ENCODE measurements around the gene TMEM208. TPM values are rescaled to one million over a fixed set of nuclear protein-coding genes. Genes with fewer than 3 reads are reported as not detected.

Gene TMEM208
- total and polyA plus RNA-seq, 2 of the 13 experiments (the other 11 are each of a cell fraction or from before 2014, with no cell fraction given) = 58.8 to 72.9 TPM

- TF ChIP-seq, protein P1, sequence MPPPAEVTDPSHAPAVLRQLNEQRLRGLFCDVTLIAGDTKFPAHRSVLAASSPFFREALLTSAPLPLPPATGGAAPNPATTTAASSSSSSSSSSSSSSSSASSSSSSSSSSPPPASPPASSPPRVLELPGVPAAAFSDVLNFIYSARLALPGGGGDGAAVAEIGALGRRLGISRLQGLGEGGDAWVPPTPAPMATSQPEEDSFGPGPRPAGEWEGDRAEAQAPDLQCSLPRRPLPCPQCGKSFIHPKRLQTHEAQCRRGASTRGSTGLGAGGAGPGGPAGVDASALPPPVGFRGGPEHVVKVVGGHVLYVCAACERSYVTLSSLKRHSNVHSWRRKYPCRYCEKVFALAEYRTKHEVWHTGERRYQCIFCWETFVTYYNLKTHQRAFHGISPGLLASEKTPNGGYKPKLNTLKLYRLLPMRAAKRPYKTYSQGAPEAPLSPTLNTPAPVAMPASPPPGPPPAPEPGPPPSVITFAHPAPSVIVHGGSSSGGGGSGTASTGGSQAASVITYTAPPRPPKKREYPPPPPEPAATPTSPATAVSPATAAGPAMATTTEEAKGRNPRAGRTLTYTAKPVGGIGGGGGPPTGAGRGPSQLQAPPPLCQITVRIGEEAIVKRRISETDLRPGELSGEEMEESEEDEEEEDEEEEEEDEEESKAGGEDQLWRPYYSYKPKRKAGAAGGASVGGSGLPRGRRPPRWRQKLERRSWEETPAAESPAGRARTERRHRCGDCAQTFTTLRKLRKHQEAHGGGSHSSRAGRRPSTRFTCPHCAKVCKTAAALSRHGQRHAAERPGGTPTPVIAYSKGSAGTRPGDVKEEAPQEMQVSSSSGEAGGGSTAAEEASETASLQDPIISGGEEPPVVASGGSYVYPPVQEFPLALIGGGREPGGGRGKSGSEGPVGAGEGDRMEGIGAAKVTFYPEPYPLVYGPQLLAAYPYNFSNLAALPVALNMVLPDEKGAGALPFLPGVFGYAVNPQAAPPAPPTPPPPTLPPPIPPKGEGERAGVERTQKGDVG (CRISPR knock-in tag; IDR thresholded peaks at IDR 0.05; ENCODE audit: borderline replicate concordance) = peak; percentile 93
- TF ChIP-seq ZFP90 (CRISPR knock-in tag; IDR thresholded peaks at IDR 0.05; ENCODE audit: borderline replicate concordance) (no peak; the same call in 1 of the 2 replicates), TEAD3 (CRISPR knock-in tag; optimal IDR thresholded peaks at IDR 0.05; ENCODE audit: borderline replicate concordance) (peak; percentile 34), KAT2B (IDR thresholded peaks at IDR 0.05; ENCODE audit: borderline replicate concordance, low read depth, low read length) (no peak), KLF11 (CRISPR knock-in tag; IDR thresholded peaks at IDR 0.05) (0 out of 2 replicates have a peak, but pooled peaks have one; percentile 62), GATA4 (IDR thresholded peaks at IDR 0.05; ENCODE audit: borderline replicate concordance, low read depth) (0 out of 2 replicates have a peak, but pooled peaks have one; percentile 4), NR2F2 (IDR thresholded peaks at IDR 0.05; ENCODE audit: borderline replicate concordance, low read depth) (no peak), ZBTB7B (CRISPR knock-in tag; IDR thresholded peaks at IDR 0.05) (peak; percentile 89), ZNF766 (CRISPR knock-in tag; IDR thresholded peaks at IDR 0.05; ENCODE audit: borderline replicate concordance) (no peak; the same call in 1 of the 2 replicates), ZNF546 (CRISPR knock-in tag; conservative IDR thresholded peaks at IDR 0.05) (0 out of 2 replicates have a peak, but pooled peaks have one; percentile 26), ZFP41 (CRISPR knock-in tag; IDR thresholded peaks at IDR 0.05; ENCODE audit: borderline replicate concordance) (peak; percentile 25; the same call in 1 of the 2 replicates), MIXL1 (CRISPR knock-in tag; IDR thresholded peaks at IDR 0.05) (no peak), ESRRA (CRISPR knock-in tag; IDR thresholded peaks at IDR 0.05; ENCODE audit: low read depth) (0 out of 2 replicates have a peak, but pooled peaks have one; percentile 56), ZNF672 (CRISPR knock-in tag; IDR thresholded peaks at IDR 0.05) (no peak), CSRNP1 (CRISPR knock-in tag; IDR thresholded peaks at IDR 0.05) (peak; percentile 97), SSRP1 (CRISPR knock-in tag; IDR thresholded peaks at IDR 0.05) (no peak), FOXC1 (CRISPR knock-in tag; IDR thresholded peaks at IDR 0.05; ENCODE audit: borderline replicate concordance) (peak; percentile 21), ELF1 (CRISPR knock-in tag; IDR thresholded peaks at IDR 0.05) (peak; percentile 29)
- TF ChIP-seq, protein P2, sequence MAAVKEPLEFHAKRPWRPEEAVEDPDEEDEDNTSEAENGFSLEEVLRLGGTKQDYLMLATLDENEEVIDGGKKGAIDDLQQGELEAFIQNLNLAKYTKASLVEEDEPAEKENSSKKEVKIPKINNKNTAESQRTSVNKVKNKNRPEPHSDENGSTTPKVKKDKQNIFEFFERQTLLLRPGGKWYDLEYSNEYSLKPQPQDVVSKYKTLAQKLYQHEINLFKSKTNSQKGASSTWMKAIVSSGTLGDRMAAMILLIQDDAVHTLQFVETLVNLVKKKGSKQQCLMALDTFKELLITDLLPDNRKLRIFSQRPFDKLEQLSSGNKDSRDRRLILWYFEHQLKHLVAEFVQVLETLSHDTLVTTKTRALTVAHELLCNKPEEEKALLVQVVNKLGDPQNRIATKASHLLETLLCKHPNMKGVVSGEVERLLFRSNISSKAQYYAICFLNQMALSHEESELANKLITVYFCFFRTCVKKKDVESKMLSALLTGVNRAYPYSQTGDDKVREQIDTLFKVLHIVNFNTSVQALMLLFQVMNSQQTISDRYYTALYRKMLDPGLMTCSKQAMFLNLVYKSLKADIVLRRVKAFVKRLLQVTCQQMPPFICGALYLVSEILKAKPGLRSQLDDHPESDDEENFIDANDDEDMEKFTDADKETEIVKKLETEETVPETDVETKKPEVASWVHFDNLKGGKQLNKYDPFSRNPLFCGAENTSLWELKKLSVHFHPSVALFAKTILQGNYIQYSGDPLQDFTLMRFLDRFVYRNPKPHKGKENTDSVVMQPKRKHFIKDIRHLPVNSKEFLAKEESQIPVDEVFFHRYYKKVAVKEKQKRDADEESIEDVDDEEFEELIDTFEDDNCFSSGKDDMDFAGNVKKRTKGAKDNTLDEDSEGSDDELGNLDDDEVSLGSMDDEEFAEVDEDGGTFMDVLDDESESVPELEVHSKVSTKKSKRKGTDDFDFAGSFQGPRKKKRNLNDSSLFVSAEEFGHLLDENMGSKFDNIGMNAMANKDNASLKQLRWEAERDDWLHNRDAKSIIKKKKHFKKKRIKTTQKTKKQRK (IDR thresholded peaks at IDR 0.05; ENCODE audit: low read length) = no peak
- TF ChIP-seq, protein P3, sequence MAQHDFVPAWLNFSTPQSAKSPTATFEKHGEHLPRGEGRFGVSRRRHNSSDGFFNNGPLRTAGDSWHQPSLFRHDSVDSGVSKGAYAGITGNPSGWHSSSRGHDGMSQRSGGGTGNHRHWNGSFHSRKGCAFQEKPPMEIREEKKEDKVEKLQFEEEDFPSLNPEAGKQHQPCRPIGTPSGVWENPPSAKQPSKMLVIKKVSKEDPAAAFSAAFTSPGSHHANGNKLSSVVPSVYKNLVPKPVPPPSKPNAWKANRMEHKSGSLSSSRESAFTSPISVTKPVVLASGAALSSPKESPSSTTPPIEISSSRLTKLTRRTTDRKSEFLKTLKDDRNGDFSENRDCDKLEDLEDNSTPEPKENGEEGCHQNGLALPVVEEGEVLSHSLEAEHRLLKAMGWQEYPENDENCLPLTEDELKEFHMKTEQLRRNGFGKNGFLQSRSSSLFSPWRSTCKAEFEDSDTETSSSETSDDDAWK (CRISPR knock-in tag; IDR thresholded peaks at IDR 0.05) = no peak
Observed at GRCh38 chr16:67183627-67184452, 43.1 kb upstream of the TMEM208 start, which contains the start of gene MATCAP1 (continued).

All from HepG2 (cell line).